Endothelial cell of umbilical vein (primary cell): ENCODE measurements around the gene AUTS2. TPM values are rescaled to one million over a fixed set of nuclear protein-coding genes. Genes with fewer than 3 reads are reported as not detected.

ENCODE experiments used
- BruUV-seq: library from RNA; stranded (reverse); fragments of 400-500 nt; replicated peaks from 2 replicates; lab custom pipeline; 2021; lab: Mats Ljungman, UMichigan
- CTCF ChIA-PET: fragments of 300-600, 350-600 bp; sonication (Branson Sonifier 250); formaldehyde crosslinking; loops from one replicate; lab custom pipeline; 2021; ENCODE audit warnings: antibody characterized with exemption, inconsistent platforms; lab: Charles Lee
- POLR2A ChIA-PET: fragments of 300-600, 350-600 bp; sonication (Branson Sonifier 250); formaldehyde crosslinking; loops from one replicate; lab custom pipeline; 2021; ENCODE audit warnings: antibody characterized with exemption, inconsistent platforms; lab: Charles Lee
- DNase-seq: peaks from one replicate; pipeline ENCODE4 v3.0.0-alpha.2; 2011; ENCODE audit warnings: low read depth, low spot score
- FAIRE-seq: peaks from 2 replicates; lab custom pipeline; 2011; peaks lifted over from hg19 to GRCh38; lab: Jason Lieb, UNC
- H2AFZ ChIP-seq: 2 replicates; pipeline ENCODE4 v1.6.0; 2012; ENCODE audit warnings: low read depth, low read length, control low read depth, inconsistent platforms
- H3K27ac ChIP-seq: 2 replicates; pipeline ENCODE4 v1.5.1; 2011; ENCODE audit warnings: low read depth, mild to moderate bottlenecking, control low read depth, low read length, moderate library complexity; ENCODE audit not compliant: insufficient read depth
- H3K27me3 ChIP-seq, 2 experiments: 2 replicates each; pipeline versions ENCODE4 v1.6.0 to v1.6.1; 2011; ENCODE audit warnings: low read length in 2 of 2, mixed read lengths in 1 of 2; ENCODE audit not compliant: control insufficient read depth in 2 of 2, insufficient read depth in 2 of 2
- H3K36me3 ChIP-seq, 2 experiments: 2 replicates in 1 of 2; 3 replicates in 1 of 2; pipeline ENCODE4 v1.5.1; 2011; ENCODE audit warnings: low read length in 2 of 2, mild to moderate bottlenecking in 1 of 2, moderate library complexity in 1 of 2; ENCODE audit not compliant: control insufficient read depth in 2 of 2, insufficient read depth in 2 of 2; ENCODE audit errors: extremely low read depth in 1 of 2
- H3K4me1 ChIP-seq: 3 replicates; pipeline ENCODE4 v1.5.1; 2011; ENCODE audit warnings: mild to moderate bottlenecking, low read length; ENCODE audit not compliant: control insufficient read depth, insufficient read depth; ENCODE audit errors: extremely low read depth
- H3K4me2 ChIP-seq: 2 replicates; pipeline ENCODE4 v1.6.1; 2011; ENCODE audit warnings: low read length, control low read depth, mixed read lengths; ENCODE audit not compliant: insufficient read depth
- H3K4me3 ChIP-seq, 3 experiments: fragments of 200-600 bp in 1 of 3; sonication (generic), shearing (Covaris generic) in 1 of 3; replicated peaks in 1 of 3; 2 replicates each; pipeline ENCODE4 v1.5.1; 2011 to 2016; ENCODE audit warnings: control low read depth in 3 of 3, low read length in 3 of 3, mild to moderate bottlenecking in 2 of 3, inconsistent platforms in 1 of 3, low read depth in 1 of 3, moderate library complexity in 1 of 3; ENCODE audit not compliant: insufficient read depth in 1 of 3
- H3K79me2 ChIP-seq: 2 replicates; pipeline ENCODE4 v1.6.0; 2012; ENCODE audit warnings: low read length, inconsistent platforms; ENCODE audit not compliant: control insufficient read depth, insufficient read depth
- H3K9ac ChIP-seq: replicated peaks from 2 replicates; pipeline ENCODE3; 2011; ENCODE audit warnings: low read length, control low read depth; ENCODE audit not compliant: insufficient read depth; ENCODE audit errors: extremely low read depth
- H3K9me1 ChIP-seq: replicated peaks from 3 replicates; pipeline ENCODE4 v1.6.0; 2011; ENCODE audit warnings: mild to moderate bottlenecking, low read length; ENCODE audit not compliant: control insufficient read depth, insufficient read depth; ENCODE audit errors: extremely low read depth
- H3K9me3 ChIP-seq: replicated peaks from 2 replicates; pipeline ENCODE4 v1.5.1; 2012; ENCODE audit warnings: low read length, inconsistent platforms; ENCODE audit not compliant: control insufficient read depth, insufficient read depth
- H4K20me1 ChIP-seq: replicated peaks from 2 replicates; pipeline ENCODE3; 2011; ENCODE audit warnings: mild to moderate bottlenecking, low read length; ENCODE audit not compliant: control insufficient read depth, insufficient read depth; ENCODE audit errors: extremely low read depth
- CTCF ChIP-seq, 2 donors: IDR thresholded peaks; 1 replicate in 1 of 2; 2 replicates in 1 of 2; pipeline ENCODE4 v1.5.1; 2011; ENCODE audit warnings: low read length in 2 of 2, mild to moderate bottlenecking in 2 of 2, moderate library complexity in 2 of 2, control low read depth in 1 of 2, inconsistent platforms in 1 of 2, low read depth in 1 of 2; ENCODE audit not compliant: insufficient read depth in 1 of 2; ENCODE audit errors: extremely low read depth in 1 of 2
- EZH2 ChIP-seq: IDR thresholded peaks from 2 replicates; pipeline ENCODE4 v1.6.1; 2012; ENCODE audit warnings: borderline replicate concordance, low read depth, mild to moderate bottlenecking, moderate library complexity, low read length, inconsistent platforms; ENCODE audit not compliant: severe bottlenecking
- FOS ChIP-seq: IDR thresholded peaks from 2 replicates; pipeline ENCODE4 v1.6.1; 2011; ENCODE audit warnings: mild to moderate bottlenecking, low read length, moderate library complexity, borderline replicate concordance; ENCODE audit not compliant: insufficient read depth
- GATA2 ChIP-seq: IDR thresholded peaks from 2 replicates; pipeline ENCODE4 v1.7.0; 2011; ENCODE audit warnings: low read depth, mild to moderate bottlenecking, moderate library complexity, mixed read lengths, low read length; ENCODE audit not compliant: insufficient read length, insufficient read depth
- JUN ChIP-seq: IDR thresholded peaks from 2 replicates; pipeline ENCODE4 v1.6.1; 2011; ENCODE audit warnings: borderline replicate concordance, low read depth; ENCODE audit not compliant: insufficient read length, insufficient read depth
- MAX ChIP-seq: IDR thresholded peaks from 2 replicates; pipeline ENCODE4 v1.6.1; 2011; ENCODE audit not compliant: insufficient read depth, insufficient read length
- MYC ChIP-seq: IDR thresholded peaks from one replicate; pipeline ENCODE4 v1.6.1; 2011; ENCODE audit warnings: mild to moderate bottlenecking, low read depth, low read length
- POLR2A ChIP-seq: IDR thresholded peaks from 2 replicates; pipeline ENCODE4 v1.6.1; 2012; ENCODE audit warnings: low read depth, mild to moderate bottlenecking, control low read depth, low read length
- POLR2AphosphoS5 ChIP-seq: IDR thresholded peaks from 2 replicates; pipeline ENCODE4 v1.6.1; 2012; ENCODE audit warnings: low read depth, mild to moderate bottlenecking, control low read depth, low read length, moderate library complexity; ENCODE audit not compliant: insufficient read depth
- dilution Hi-C: fragments of 300-500 bp; cut with MboI; formaldehyde crosslinking; loops from one replicate; pipeline ENCODE4 v1.15.0; 2019; ENCODE audit warnings: low sequenced_read_pairs; ENCODE audit not compliant: extremely low pct_ligation_motif_present
- intact Hi-C: fragments of 100-400 bp; cut with micrococcal nuclease; formaldehyde crosslinking; loops from one replicate; pipeline ENCODE4 v1.10.0; 2022
- polyA plus RNA-seq, 4 experiments: library from polyadenylated mRNA; depleted of rRNA in 3 of 4; stranded (reverse) in 3 of 4; unstranded in 1 of 4; fragments of >200 nt; gene quantifications; 2 replicates each; pipeline versions ENCODE4 v1.2.1 to v1.2.3, GENCODE V29; 2011 to 2012; ENCODE audit warnings: missing spikeins in 1 of 4
- total RNA-seq: library from RNA; stranded (reverse); gene quantifications from 2 replicates; pipeline ENCODE4 v1.2.3, GENCODE V29; 2021

AUTS2 gene
- total and polyA plus RNA-seq, 2 donors (not counting 3 experiments of a cell fraction or from before 2014, with no cell fraction given), result 0.59 to 8.0 TPM

- no peak overlapping the region for H3K4me2 ChIP-seq
- H4K20me1 ChIP-seq, result no peaks in the 10 kb centered on the region
- no peak overlapping the region for H3K4me3 ChIP-seq
- CTCF ChIA-PET, result no interaction called here
- H3K36me3 ChIP-seq, result no peaks in the 10 kb centered on the region
- FAIRE-seq, result no peak
- no peaks in the 10 kb centered on the region for H3K79me2 ChIP-seq
- H3K9me1 ChIP-seq, result no peaks in the 10 kb centered on the region
- no peak for TF ChIP-seq CTCF (IDR thresholded peaks at IDR 0.05; ENCODE audit: extremely low read depth in 1 of 2, insufficient read depth in 1 of 2, low read depth in 1 of 2, low read length in 2 of 2)
- TF ChIP-seq FOS, result no peak
- no peak for TF ChIP-seq MYC
- no peak for TF ChIP-seq MAX
- TF ChIP-seq JUN, result no peak
- TF ChIP-seq GATA2, result no peak
- no peak for TF ChIP-seq POLR2AphosphoS5
- TF ChIP-seq EZH2, result no peak
- TF ChIP-seq POLR2A, result no peak
- no peak overlapping the region for H3K9ac ChIP-seq
- POLR2A ChIA-PET, result no interaction called here
- dilution Hi-C loops, result no loop called here
- H3K4me1 ChIP-seq, result no peaks in the 10 kb centered on the region
- intact Hi-C loops, result no loop called here
- H2AFZ ChIP-seq, result no peak overlapping the region
- DNase-seq, result no peak
- no TSS peak for BruUV-seq
- no peak overlapping the region for H3K27ac ChIP-seq
- no peaks in the 10 kb centered on the region for H3K27me3 ChIP-seq
- H3K9me3 ChIP-seq, result no peaks in the 10 kb centered on the region
These were observed 795.7 kb downstream of the AUTS2 start for GRCh38 chr7:70393956-70394355.
